ENCODE data around the gene HIVEP3.

DNA sequence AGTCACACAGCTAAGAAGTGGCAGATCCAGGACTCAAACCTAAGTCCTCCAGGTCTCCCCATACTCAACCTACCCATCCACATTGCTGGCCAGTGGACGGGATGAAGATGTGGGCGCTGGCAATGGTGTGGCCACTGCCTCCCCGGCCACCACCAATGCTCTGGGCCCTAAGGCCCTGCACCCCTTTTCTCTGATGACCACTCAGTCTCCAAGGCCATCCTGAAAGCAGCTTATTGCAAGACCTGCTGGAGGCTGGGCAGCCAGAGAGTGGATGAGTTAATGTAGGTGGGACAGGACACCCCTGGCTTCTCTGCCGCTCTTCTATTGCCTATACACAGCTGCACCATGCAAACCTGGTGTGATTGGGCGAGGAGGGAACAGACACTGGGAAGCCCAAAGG lies 178.7 kb downstream of the HIVEP3 start:
- TF ChIP-seq POLR2A (IDR thresholded peaks at IDR 0.05; ENCODE audit: insufficient read depth in 1 of 2, low read depth in 2 of 2, low read length in 2 of 2) (no peak), ZNF121 (CRISPR knock-in tag; IDR thresholded peaks at IDR 0.05) (no peak), ZNF660 (CRISPR knock-in tag; IDR thresholded peaks at IDR 0.05; ENCODE audit: borderline replicate concordance, low read depth) (no peak), DNMT1 (CRISPR knock-in tag; IDR thresholded peaks at IDR 0.05) (no peak)
- TF ChIP-seq, protein P1, sequence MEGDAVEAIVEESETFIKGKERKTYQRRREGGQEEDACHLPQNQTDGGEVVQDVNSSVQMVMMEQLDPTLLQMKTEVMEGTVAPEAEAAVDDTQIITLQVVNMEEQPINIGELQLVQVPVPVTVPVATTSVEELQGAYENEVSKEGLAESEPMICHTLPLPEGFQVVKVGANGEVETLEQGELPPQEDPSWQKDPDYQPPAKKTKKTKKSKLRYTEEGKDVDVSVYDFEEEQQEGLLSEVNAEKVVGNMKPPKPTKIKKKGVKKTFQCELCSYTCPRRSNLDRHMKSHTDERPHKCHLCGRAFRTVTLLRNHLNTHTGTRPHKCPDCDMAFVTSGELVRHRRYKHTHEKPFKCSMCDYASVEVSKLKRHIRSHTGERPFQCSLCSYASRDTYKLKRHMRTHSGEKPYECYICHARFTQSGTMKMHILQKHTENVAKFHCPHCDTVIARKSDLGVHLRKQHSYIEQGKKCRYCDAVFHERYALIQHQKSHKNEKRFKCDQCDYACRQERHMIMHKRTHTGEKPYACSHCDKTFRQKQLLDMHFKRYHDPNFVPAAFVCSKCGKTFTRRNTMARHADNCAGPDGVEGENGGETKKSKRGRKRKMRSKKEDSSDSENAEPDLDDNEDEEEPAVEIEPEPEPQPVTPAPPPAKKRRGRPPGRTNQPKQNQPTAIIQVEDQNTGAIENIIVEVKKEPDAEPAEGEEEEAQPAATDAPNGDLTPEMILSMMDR (CRISPR knock-in tag; IDR thresholded peaks at IDR 0.05): no peak

All from HepG2 (cell line).